GM21367 (cell line): ENCODE results near the gene CCDC97.
A peak's percentile ranks its signal among the peaks of the same experiment; 100 is the strongest.

ENCODE experiments used
- ATAC-seq: cut with Tn5 transposase; IDR thresholded peaks from one replicate; pipeline ENCODE4 v1.9.1; 2021; ENCODE audit not compliant: unreplicated experiment

Gene CCDC97

GRCh38 chr19:41318696-41319499 lies 8.9 kb downstream of the CCDC97 start:
- ATAC-seq = no peak

- ATAC-seq = no peak
Observed at GRCh38 chr19:41319500-41320184, 9.7 kb downstream of the CCDC97 start.

DNA sequence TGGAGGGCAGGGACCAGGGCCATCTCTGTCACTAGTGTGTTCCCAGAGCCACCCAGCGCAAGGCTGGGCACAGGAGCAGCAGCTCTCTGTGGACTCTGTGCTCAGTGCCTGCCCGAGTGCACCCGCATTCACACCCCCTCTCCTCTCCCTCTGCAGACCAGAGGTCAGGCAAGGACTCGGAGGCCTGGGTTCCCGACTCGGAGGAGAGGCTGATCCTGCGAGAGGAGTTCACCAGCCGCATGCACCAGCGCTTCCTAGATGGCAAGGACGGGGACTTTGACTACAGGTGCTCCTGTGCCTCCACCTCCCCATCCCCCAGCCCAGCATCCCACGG lies 10.2 kb downstream of the CCDC97 start:
- ATAC-seq = no peak

DNA sequence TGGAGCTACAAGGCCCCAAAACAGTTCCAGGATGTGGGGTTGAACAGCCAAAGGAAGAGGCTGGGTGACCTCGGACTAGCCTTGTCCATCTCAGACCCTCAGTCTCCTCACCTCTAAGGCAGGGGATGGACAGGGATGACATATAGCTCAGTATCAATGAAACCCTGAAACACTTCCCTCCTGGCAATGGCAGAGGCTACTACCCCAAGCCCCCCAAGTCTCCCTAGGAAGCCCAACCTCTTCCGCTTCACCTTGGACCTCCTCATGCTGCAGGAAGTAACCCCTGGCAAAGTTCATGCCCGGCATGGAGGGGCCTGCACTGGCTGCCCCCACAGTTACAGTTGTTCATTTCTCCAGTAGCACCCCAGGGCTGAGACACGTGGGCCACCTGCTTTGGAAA lies 10.6 kb downstream of the CCDC97 start:
- ATAC-seq = no peak

- ATAC-seq = no peak
Observed at GRCh38 chr19:41321204-41321599, 11.2 kb downstream of the CCDC97 start.

GRCh38 chr19:41321600-41322270 lies 11.8 kb downstream of the CCDC97 start:
- no peak for ATAC-seq

- ATAC-seq = no peak
Observed at GRCh38 chr19:41322451-41322850, 12.5 kb downstream of the CCDC97 start.

GRCh38 chr19:41323023-41323422 lies 13.1 kb downstream of the CCDC97 start:
- ATAC-seq = no peak

DNA sequence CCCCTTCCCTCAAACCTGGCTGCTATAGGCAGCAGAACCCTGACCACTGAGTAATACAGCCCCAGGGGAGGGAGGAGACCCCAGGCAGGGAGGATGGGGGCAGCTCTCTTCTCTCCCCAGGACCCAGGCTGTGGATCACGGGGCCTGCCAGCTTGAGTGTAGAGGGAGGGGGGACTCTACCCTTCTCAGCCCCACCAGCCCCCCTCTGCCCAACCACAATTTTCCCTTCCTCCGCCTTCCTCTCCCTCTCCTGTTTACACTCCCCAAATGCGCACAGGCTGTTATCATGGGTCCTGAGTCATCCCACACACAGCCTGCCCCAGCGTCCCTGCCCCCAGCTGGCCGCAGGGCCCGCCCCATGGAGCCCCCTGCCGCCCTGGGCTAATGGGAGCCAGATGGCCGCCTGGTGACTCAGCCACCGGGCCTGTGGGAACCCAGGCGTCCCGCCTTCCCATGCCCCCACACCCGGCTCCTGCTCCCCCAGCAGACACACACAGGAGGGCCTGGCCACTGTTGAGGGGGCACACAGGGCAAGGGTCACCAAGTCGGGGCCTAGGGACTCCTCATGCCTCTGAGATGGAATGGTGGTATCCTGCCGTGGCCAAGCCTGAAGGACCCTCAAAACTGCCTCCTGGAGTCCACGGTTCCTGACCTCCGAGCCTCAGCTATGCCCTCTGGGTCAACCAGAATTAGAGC lies 13.6 kb downstream of the CCDC97 start:
- no peak for ATAC-seq

- ATAC-seq = no peak
Observed at GRCh38 chr19:41324231-41324702, 14.3 kb downstream of the CCDC97 start.

DNA sequence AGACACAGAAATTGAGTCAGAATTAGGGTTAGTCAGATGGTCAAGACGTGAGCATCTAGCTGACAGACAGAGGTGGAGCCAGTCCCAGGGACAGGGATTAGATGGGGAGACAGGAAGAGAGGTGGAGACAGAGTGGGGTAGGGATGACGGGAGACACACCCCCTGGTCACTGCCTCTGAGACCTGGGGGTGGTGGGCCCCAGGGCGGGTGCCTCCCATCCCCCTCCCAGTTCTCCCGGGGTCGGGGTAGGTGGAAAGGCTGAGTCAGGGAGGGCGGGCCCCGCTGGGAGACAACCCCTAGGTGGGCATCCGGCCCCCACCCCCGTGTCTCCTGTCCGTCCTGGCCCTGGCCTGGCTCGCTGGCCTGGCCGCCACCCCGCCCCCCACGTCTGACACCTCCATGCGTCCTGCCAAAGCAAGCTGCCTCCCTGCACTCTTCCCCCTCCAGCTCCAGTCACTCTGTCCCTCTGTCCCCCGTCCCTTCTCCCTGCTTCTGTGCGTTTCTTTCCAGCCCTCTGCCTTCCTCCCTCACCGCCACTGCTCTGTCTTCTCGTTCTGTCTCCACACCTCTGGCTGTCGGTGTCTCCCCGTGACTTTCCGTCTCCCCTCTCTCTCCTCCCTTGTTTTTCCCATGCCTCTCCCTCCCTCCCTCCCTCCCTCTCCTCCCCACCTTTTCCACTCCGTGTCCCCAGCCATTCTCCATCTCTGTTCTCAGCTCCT lies 15.1 kb downstream of the CCDC97 start:
- ATAC-seq = no peak

- no peak for ATAC-seq
Observed at GRCh38 chr19:41325640-41325946, 15.6 kb downstream of the CCDC97 start.

GRCh38 chr19:41325947-41326706 lies 16.2 kb downstream of the CCDC97 start:
- ATAC-seq = no peak

GRCh38 chr19:41327076-41327575 lies 17.2 kb downstream of the CCDC97 start:
- ATAC-seq = no peak

DNA sequence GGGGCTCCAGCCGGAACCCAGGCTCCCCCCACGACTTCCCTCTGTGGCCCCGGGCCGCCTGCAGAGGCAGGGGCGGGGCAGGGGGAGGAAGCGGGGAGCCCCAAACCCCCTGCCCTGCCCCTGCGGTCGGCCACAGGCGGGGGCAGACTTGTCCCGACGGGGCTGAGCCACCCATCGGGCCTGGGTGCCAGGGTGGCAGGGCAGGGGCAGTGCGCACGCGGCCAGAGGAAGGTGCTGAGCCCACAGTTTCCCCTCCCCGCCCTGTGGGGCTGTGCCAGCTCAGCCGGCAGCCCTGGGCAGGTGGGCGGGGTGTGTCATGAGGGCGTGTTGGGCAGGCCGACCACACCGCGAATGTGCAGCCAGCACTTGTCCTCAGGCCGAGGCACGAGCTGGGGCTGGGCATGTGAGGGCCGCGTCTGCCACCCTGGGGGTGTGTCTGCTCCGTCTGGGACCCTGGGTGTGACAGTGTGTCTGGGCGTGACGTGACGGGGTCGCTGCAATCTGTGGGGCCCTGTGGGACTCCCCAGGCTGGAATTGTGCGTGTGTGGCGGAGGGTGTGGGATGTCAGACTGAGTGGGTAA lies 17.7 kb downstream of the CCDC97 start:
- ATAC-seq = peak; percentile 41

DNA sequence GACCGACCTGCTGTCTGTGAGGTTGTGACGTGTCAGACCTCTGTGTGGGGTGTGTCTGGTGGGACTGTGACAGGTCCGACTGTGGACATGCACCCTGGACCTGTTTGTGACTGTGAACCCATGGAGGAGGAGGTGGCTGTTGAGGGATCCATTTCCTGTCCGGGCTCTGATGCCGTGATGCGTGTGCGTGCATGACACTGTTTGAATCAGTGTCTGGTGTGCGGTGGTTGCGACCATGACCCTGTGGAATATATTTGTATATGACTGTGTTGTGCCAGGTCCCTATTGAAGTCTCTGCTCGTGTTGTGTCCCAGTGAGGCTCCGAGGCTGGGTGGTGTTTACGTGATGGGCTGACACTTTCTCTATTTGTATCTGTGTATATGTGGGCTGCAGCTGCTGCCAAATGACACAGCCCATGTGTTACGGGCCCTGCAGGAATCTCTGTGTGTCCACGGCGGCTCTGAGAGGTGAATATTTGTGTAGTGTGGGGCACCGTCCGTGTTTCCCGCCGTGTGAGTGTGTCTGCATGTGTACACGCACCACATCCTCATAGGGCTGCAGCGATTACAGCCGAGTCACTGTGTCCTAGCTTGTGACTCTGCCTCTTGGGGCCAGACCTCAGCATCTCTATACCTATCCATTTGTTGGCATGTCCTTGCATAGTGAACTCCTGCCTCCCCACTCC lies 18.3 kb downstream of the CCDC97 start:
- no peak for ATAC-seq

DNA sequence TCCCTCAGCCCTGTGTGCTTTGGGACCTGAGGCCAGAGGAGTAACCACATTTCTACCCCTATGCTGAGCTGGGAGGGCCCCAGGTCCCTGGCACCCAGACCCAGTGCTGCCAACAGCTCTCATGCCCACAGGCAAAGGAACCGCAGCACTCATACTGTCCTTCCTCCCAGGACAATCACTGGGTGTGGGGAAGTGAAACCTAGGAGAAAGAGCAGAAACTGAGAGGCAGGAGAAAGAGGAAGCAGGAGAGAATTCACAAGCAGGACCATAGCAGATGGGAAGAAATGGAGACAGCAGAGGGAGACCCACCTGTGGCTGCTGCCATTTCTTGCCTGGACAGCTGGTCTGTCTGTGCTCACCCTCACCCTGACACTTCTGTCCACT lies 18.9 kb downstream of the CCDC97 start:
- ATAC-seq = no peak

- ATAC-seq = no peak
Observed at GRCh38 chr19:41330481-41330880, 20.5 kb downstream of the CCDC97 start.
